Left lung (tissue), 10 donors: ENCODE results near the gene TSPOAP1. TPM values are rescaled to one million over a fixed set of nuclear protein-coding genes. Genes with fewer than 3 reads are reported as not detected.

Experiments
- ATAC-seq: fragments of 200-7000 bp; cut with Tn5 transposase; one replicate; pipeline ENCODE4 v1.9.1; 2020; ENCODE audit warnings: moderate library complexity
- DNase-seq, 4 donors: peaks; one replicate each; pipeline ENCODE4 v3.0.0-alpha.2; 2013 to 2020
- H3K27ac ChIP-seq, 2 donors: fragments of 200-600 bp; sonication (generic) in 1 of 2; one replicate each; pipeline versions ENCODE4 v1.5.0 to v1.8.0; 2020 to 2021
- H3K27me3 ChIP-seq, 2 donors: fragments of 200-600 bp; sonication (generic) in 1 of 2; one replicate each; pipeline versions ENCODE4 v1.5.0 to v1.8.0; 2020 to 2021
- H3K36me3 ChIP-seq, 2 donors: fragments of 200-600 bp; sonication (generic) in 1 of 2; one replicate each; pipeline versions ENCODE4 v1.5.0 to v1.8.0; 2020 to 2021
- H3K4me1 ChIP-seq, 2 donors: fragments of 200-600 bp; one replicate each; pipeline ENCODE4 v1.8.0; 2021
- H3K4me3 ChIP-seq, 2 donors: fragments of 200-600 bp; sonication (generic) in 1 of 2; one replicate each; pipeline versions ENCODE4 v1.5.0 to v1.8.0; 2020 to 2021; ENCODE audit warnings: mild to moderate bottlenecking in 1 of 2
- H3K9me3 ChIP-seq, 2 donors: fragments of 200-600 bp; sonication (generic) in 1 of 2; one replicate each; pipeline versions ENCODE4 v1.5.0 to v1.8.0; 2020 to 2021
- CTCF ChIP-seq, 2 donors: fragments of 200-600 bp; sonication (generic) in 1 of 2; IDR thresholded peaks; one replicate each; pipeline versions ENCODE4 v1.5.0 to v1.8.0; 2021; ENCODE audit warnings: antibody characterized with exemption in 2 of 2
- intact Hi-C, 2 donors: fragments of 100-400 bp; cut with DNase I; formaldehyde crosslinking; loops; one replicate each; pipeline versions ENCODE4 v1.11.2 to v1.14.2; 2022
- polyA plus RNA-seq, 6 donors: library from polyadenylated mRNA; unstranded; fragments of 120-200 nt; gene quantifications; one replicate each; pipeline ENCODE4 v1.2.1, GENCODE V29; 2013; ENCODE audit not compliant: insufficient read length in 6 of 6
- total RNA-seq, 2 donors: library from RNA; stranded (reverse); fragmentation: NEBNext Ultra II Directional; extraction: Animal tissue kit (Norgen Biotek cat#: 25700); gene quantifications; one replicate each; pipeline ENCODE4 v1.2.1, GENCODE V29; 2021
- donor health status: DM: no; HTN: yes; CAD: no.
- donor health status: DM: no; HTN: no; CAD: no.

The TSPOAP1 gene
- total and polyA plus RNA-seq, 8 donors, result 7.9 to 65.0 (median 52.7) TPM

DNA sequence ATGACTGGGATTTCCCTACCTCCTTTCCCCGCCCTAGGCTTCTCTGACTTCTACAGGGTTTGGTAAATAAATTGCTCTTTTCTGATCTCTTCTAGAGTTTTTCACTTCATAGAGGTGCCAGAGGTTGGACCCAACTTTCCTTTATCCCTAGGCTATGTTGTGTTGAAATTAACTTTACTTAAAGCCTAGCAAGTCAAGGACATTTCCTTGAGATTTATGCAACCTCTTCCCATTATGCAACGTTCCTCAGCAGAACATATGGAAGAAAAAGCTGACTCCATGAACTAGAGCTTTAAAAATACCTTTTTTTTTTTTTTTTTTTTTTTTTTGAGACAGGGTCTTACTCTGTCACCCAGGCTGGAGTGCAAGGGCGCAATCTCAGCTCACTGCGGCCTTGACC, 63.3 kb downstream of the TSPOAP1 start:
- intact Hi-C loops, result no loop called here
- Histone ChIP-seq H3K9me3 (no peaks in the 10 kb centered on the region), H3K36me3 (no peaks in the 10 kb centered on the region), H3K27me3 (peaks cover 7 to 72% of the 10 kb centered on the region in 2 donors), H3K4me3 (no peak overlapping the region), H3K27ac (no peak overlapping the region), H3K4me1 (no peaks in the 10 kb centered on the region)
- DNase-seq (no peak), ATAC-seq (no peak)
- no peak for TF ChIP-seq CTCF (IDR thresholded peaks at IDR 0.05)

GRCh38 chr17:58264407-58265103, 64.0 kb downstream of the TSPOAP1 start:
- no peak for DNase-seq
- Histone ChIP-seq H3K36me3 (no peaks in the 10 kb centered on the region), H3K4me1 (no peaks in the 10 kb centered on the region), H3K4me3 (no peak overlapping the region), H3K27me3 (peaks cover 12 to 79% of the 10 kb centered on the region in 2 donors), H3K27ac (no peak overlapping the region), H3K9me3 (no peaks in the 10 kb centered on the region)
- ATAC-seq, result no peak
- intact Hi-C loops, result no loop called here
- TF ChIP-seq CTCF (IDR thresholded peaks at IDR 0.05), result no peak

DNA sequence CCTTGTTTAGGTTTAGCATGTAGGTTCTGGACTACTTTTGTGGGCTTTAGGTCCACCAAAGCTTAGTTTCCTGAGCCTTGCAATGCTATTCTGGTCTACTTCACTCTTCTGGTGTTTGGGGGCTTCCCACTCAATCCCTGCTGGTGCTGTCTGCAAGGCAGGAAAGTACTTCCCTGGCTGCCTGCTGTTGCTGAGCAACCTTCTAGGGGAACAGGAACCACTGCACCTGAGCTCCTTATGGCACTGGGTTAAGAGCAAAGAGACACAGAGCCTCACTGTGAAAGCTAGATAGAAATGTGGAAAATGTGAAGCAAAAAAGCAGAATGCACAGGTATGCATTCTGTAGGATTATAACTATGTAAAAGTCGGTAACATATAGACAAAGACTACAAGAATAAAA, 64.8 kb downstream of the TSPOAP1 start:
- Histone ChIP-seq H3K27ac (no peak overlapping the region), H3K27me3 (peaks cover 12 to 83% of the 10 kb centered on the region in 2 donors), H3K9me3 (no peaks in the 10 kb centered on the region), H3K4me1 (no peaks in the 10 kb centered on the region), H3K36me3 (no peaks in the 10 kb centered on the region), H3K4me3 (no peak overlapping the region)
- ATAC-seq (no peak), DNase-seq (no peak)
- no peak for TF ChIP-seq CTCF (IDR thresholded peaks at IDR 0.05)
- intact Hi-C loops, result no loop called here

GRCh38 chr17:58262149-58262548, 66.4 kb downstream of the TSPOAP1 start:
- Histone ChIP-seq H3K36me3 (no peaks in the 10 kb centered on the region), H3K9me3 (no peaks in the 10 kb centered on the region), H3K27ac (no peak overlapping the region), H3K4me1 (no peaks in the 10 kb centered on the region), H3K27me3 (peaks cover 12 to 87% of the 10 kb centered on the region in 2 donors), H3K4me3 (no peak overlapping the region)
- DNase-seq, result no peak
- TF ChIP-seq CTCF (IDR thresholded peaks at IDR 0.05), result no peak
- no peak for ATAC-seq
- intact Hi-C loops, result no loop called here

DNA sequence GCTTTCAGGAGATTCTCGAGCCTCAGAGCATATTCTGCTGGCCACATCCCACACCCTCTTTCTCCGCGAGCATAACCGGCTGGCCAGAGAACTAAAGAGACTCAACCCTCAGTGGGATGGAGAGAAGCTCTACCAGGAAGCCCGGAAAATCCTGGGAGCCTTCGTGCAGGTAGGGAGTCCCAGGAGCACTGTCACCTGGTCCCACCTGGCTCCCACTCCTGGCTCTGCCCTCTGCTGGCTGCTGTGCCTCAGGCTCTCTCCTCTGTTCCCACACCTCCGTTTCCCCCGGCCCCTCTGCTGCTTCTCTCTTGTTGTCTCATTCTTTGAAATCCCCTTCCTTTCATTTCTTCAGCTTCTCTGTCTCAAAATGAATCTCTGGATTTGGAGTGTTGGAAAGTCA, 73.8 kb downstream of the TSPOAP1 start:
- H3K27ac ChIP-seq, result no peak overlapping the region
- peaks cover 0 to 2% of the 10 kb centered on the region in 2 donors for H3K4me1 ChIP-seq
- ATAC-seq (no peak), DNase-seq (no peak)
- no peak overlapping the region for H3K4me3 ChIP-seq
- intact Hi-C loops, result no loop called here
- H3K27me3 ChIP-seq, result peaks cover 9 to 81% of the 10 kb centered on the region in 2 donors
- TF ChIP-seq CTCF (IDR thresholded peaks at IDR 0.05), result no peak
- H3K36me3 ChIP-seq, result no peaks in the 10 kb centered on the region
- no peaks in the 10 kb centered on the region for H3K9me3 ChIP-seq
